K562 (cell line): Measurements from ENCODE around the gene GABARAP. TPM values are rescaled to one million over a fixed set of nuclear protein-coding genes. Genes with fewer than 3 reads are reported as not detected.

ENCODE experiments used
- ARID1B ChIP-seq: fragments of 450-650 bp; IDR thresholded peaks from 2 replicates; pipeline ENCODE4 v1.6.1; 2016; ENCODE audit warnings: antibody characterized with exemption, mild to moderate bottlenecking, inconsistent platforms
- CBFA2T2 ChIP-seq: fragments of 450-650 bp; conservative IDR thresholded peaks from 2 replicates; pipeline ENCODE4 v1.6.1; 2017; ENCODE audit warnings: mild to moderate bottlenecking
- CHD4 ChIP-seq: fragments of 200-600 bp; sonication (generic); IDR thresholded peaks from 3 replicates; pipeline ENCODE4 v1.6.1; 2012; ENCODE audit warnings: low read depth, mild to moderate bottlenecking, mixed read lengths, low read length, inconsistent platforms; ENCODE audit not compliant: insufficient read depth, insufficient replicate concordance, poor library complexity, severe bottlenecking
- CXXC5 ChIP-seq: fragments of 250-450 bp; sonication (Bioruptor Pico); IDR thresholded peaks from 2 replicates; pipeline ENCODE4 v1.8.0; 2022; ENCODE audit warnings: inconsistent platforms, mild to moderate bottlenecking, moderate library complexity
- ETV5 ChIP-seq: sonication (generic); formaldehyde crosslinking; IDR thresholded peaks from 2 replicates; pipeline ENCODE4 v1.4.0; 2020; ENCODE audit warnings: low read depth, mild to moderate bottlenecking, missing genetic modification reagents
- HLTF ChIP-seq: fragments of 450-650 bp; IDR thresholded peaks from 2 replicates; pipeline ENCODE4 v1.6.1; 2016
- NCOR1 ChIP-seq: fragments of 450-650 bp; IDR thresholded peaks from 2 replicates; pipeline ENCODE4 v1.6.1; 2016; ENCODE audit warnings: mild to moderate bottlenecking, moderate library complexity
- NR2C2 ChIP-seq, 2 experiments: fragments of 200-800 bp in 1 of 2; sonication (Bioruptor generic) in 1 of 2; sonication (generic) in 1 of 2; formaldehyde crosslinking in 1 of 2; IDR thresholded peaks; 2 replicates each; pipeline versions ENCODE4 v1.6.1 to v1.8.0; 2016 to 2022; ENCODE audit warnings: mild to moderate bottlenecking in 1 of 2, missing compliant biosample characterization in 1 of 2, missing genetic modification characterization in 1 of 2, missing genetic modification reagents in 1 of 2
- NRF1 ChIP-seq, 2 experiments: fragments of 450-650 bp; IDR thresholded peaks in 1 of 2; conservative IDR thresholded peaks in 1 of 2; 2 replicates each; pipeline ENCODE4 v1.6.1; 2014; ENCODE audit warnings: mild to moderate bottlenecking in 2 of 2
- OTX1 ChIP-seq: fragments of 450-650 bp; formaldehyde crosslinking; IDR thresholded peaks from 2 replicates; pipeline ENCODE4 v1.4.0; 2022; ENCODE audit warnings: mild to moderate bottlenecking
- PHTF2 ChIP-seq: fragments of 250-450 bp; sonication (Bioruptor Pico); IDR thresholded peaks from 2 replicates; pipeline ENCODE4 v1.5.0; 2021; ENCODE audit warnings: mild to moderate bottlenecking
- POLR2G ChIP-seq: fragments of 200-400 bp; formaldehyde crosslinking; IDR thresholded peaks from 2 replicates; pipeline ENCODE4 v1.6.1; 2017; ENCODE audit warnings: low read depth, mild to moderate bottlenecking, antibody characterized with exemption, low read length, moderate library complexity
- SUPT5H ChIP-seq: fragments of 450-650 bp; IDR thresholded peaks from 2 replicates; pipeline ENCODE4 v1.6.1; 2016
- TCF3 ChIP-seq: sonication (generic); formaldehyde crosslinking; IDR thresholded peaks from 2 replicates; pipeline ENCODE4 v1.4.0; 2020; ENCODE audit warnings: mild to moderate bottlenecking, missing genetic modification reagents
- ZKSCAN1 ChIP-seq: fragments of 150-350 bp; IDR thresholded peaks from 2 replicates; pipeline ENCODE4 v1.6.1; 2016; ENCODE audit warnings: low read depth, low read length
- ZNF175 ChIP-seq: fragments of 200-800 bp; sonication (Bioruptor generic); IDR thresholded peaks from 2 replicates; pipeline ENCODE4 v1.6.1; 2016; ENCODE audit warnings: low read depth, mild to moderate bottlenecking, missing genetic modification characterization, missing compliant biosample characterization
- ZNF444 ChIP-seq: fragments of 250-450 bp; sonication (Bioruptor Pico); IDR thresholded peaks from 2 replicates; pipeline ENCODE4 v1.4.0; 2020; ENCODE audit warnings: mild to moderate bottlenecking, moderate library complexity
- polyA plus RNA-seq, 8 experiments: library from polyadenylated mRNA; depleted of rRNA in 4 of 8; stranded (reverse) in 5 of 8; unstranded in 3 of 8; fragments of >200 nt; fragmentation: Nextera tagmentation in 2 of 8; fragmentation: Illumina TruSeq in 1 of 8; extraction: Ambion mirVana in 2 of 8; extraction: Trizol in 1 of 8; gene quantifications; 2 replicates each; pipeline versions ENCODE4 v1.2.1 to v1.2.3, GENCODE V29; 2011 to 2014; ENCODE audit warnings: inconsistent platforms in 1 of 8, missing spikeins in 1 of 8
- total RNA-seq, 7 experiments: library from RNA; depleted of rRNA in 6 of 7; stranded (reverse); fragments of >200 nt in 6 of 7; fragmentation: Illumina TruSeq in 2 of 7; extraction: Trizol in 2 of 7; gene quantifications; 2 replicates each; pipeline versions ENCODE4 v1.2.1 to v1.2.3, GENCODE V29; 2011 to 2021; ENCODE audit warnings: low replicate concordance in 1 of 7
- TF ChIP-seq, protein P1 (sequence below): fragments of 450-650 bp; IDR thresholded peaks from 2 replicates; pipeline ENCODE4 v1.6.1; 2018; ENCODE audit not compliant: partially characterized antibody

The GABARAP gene
- total and polyA plus RNA-seq, 9 of the 15 experiments (the other 6 are each of a cell fraction or from before 2014, with no cell fraction given), result 47.5 to 373 (median 152) TPM

- TF ChIP-seq ZNF175 (CRISPR knock-in tag) (no peak), POLR2G (peak; percentile 80), TCF3 (no peak), CHD4 (no peak), ETV5 (CRISPR knock-in tag) (peak; percentile 76; the same call in 1 of the 2 replicates), HLTF (0 out of 2 replicates have a peak, but pooled peaks have one; percentile 22), SUPT5H (peak; percentile 70), ARID1B (peak; percentile 22; the same call in 1 of the 2 replicates), NCOR1 (peak; percentile 31; the same call in 1 of the 2 replicates), ZNF444 (CRISPR knock-in tag) (peak; percentile 45; the same call in 1 of the 2 replicates), CXXC5 (CRISPR knock-in tag) (peak; percentile 53), OTX1 (0 out of 2 replicates have a peak, but pooled peaks have one; percentile 8), CBFA2T2 (no peak), NRF1 (conservative IDR thresholded peaks at IDR 0.05 in 1 of 2, IDR thresholded peaks at IDR 0.05 in 1 of 2) (peak; percentile 98), NR2C2 (CRISPR knock-in tag; IDR thresholded peaks at IDR 0.05) (no peak), NR2C2 (tag; IDR thresholded peaks at IDR 0.05) (peak; percentile 87), ZKSCAN1 (peak; percentile 30; the same call in 1 of the 2 replicates), PHTF2 (CRISPR knock-in tag) (no peak)
- TF ChIP-seq, protein P1, sequence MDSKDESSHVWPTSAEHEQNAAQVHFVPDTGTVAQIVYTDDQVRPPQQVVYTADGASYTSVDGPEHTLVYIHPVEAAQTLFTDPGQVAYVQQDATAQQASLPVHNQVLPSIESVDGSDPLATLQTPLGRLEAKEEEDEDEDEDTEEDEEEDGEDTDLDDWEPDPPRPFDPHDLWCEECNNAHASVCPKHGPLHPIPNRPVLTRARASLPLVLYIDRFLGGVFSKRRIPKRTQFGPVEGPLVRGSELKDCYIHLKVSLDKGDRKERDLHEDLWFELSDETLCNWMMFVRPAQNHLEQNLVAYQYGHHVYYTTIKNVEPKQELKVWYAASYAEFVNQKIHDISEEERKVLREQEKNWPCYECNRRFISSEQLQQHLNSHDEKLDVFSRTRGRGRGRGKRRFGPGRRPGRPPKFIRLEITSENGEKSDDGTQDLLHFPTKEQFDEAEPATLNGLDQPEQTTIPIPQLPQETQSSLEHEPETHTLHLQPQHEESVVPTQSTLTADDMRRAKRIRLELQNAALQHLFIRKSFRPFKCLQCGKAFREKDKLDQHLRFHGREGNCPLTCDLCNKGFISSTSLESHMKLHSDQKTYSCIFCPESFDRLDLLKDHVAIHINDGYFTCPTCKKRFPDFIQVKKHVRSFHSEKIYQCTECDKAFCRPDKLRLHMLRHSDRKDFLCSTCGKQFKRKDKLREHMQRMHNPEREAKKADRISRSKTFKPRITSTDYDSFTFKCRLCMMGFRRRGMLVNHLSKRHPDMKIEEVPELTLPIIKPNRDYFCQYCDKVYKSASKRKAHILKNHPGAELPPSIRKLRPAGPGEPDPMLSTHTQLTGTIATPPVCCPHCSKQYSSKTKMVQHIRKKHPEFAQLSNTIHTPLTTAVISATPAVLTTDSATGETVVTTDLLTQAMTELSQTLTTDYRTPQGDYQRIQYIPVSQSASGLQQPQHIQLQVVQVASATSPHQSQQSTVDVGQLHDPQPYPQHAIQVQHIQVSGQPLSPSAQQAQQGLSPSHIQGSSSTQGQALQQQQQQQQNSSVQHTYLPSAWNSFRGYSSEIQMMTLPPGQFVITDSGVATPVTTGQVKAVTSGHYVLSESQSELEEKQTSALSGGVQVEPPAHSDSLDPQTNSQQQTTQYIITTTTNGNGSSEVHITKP, result peak; percentile 84
Observed at GRCh38 chr17:7239091-7240027, 2.9 kb downstream of the GABARAP start, which contains the start of gene PHF23 (continued).
